ENCODE data around the gene MRPS18C.

The MRPS18C gene

GRCh38 chr4:83455281-83456183 lies at the start of gene MRPS18C, which contains the start of gene HELQ:
Gene MRPS18C (plus strand): TSS chr4:83456058. CDS start chr4:83456078, 20 bp downstream.
Gene HELQ (minus strand): TSS chr4:83455823. CDS start chr4:83455693, 130 bp downstream.
- no peaks in the 10 kb centered on the region for H3K27me3 Mint-ChIP-seq
- H3K4me1 Mint-ChIP-seq (ENCODE audit: low read depth) = peaks cover 52% of the 10 kb centered on the region
- H3K4me3 Mint-ChIP-seq = peak within 1 kb of the TSS; percentile 99
- no peaks in the 10 kb centered on the region for H3K9me3 Mint-ChIP-seq
- peaks cover 74% of the 10 kb centered on the region for H3K36me3 Mint-ChIP-seq (ENCODE audit: low read depth)
- peak within 1 kb of the TSS; percentile 100 for H3K27ac Mint-ChIP-seq

- no peaks in the 10 kb centered on the region for H3K4me1 Mint-ChIP-seq (ENCODE audit: low read depth)
- peak overlapping the region; percentile 17 for H3K27ac Mint-ChIP-seq
- H3K36me3 Mint-ChIP-seq (ENCODE audit: low read depth) = peaks cover 34% of the 10 kb centered on the region
- no peaks in the 10 kb centered on the region for H3K9me3 Mint-ChIP-seq
- no peak overlapping the region for H3K4me3 Mint-ChIP-seq
- H3K27me3 Mint-ChIP-seq = no peaks in the 10 kb centered on the region
These were observed 47.0 kb upstream of the MRPS18C start for GRCh38 chr4:83408908-83409307.

GRCh38 chr4:83413676-83414075 lies 42.2 kb upstream of the MRPS18C start:
- no peak overlapping the region for H3K4me3 Mint-ChIP-seq
- H3K36me3 Mint-ChIP-seq (ENCODE audit: low read depth) = peaks cover 48% of the 10 kb centered on the region
- no peaks in the 10 kb centered on the region for H3K4me1 Mint-ChIP-seq (ENCODE audit: low read depth)

GRCh38 chr4:83417566-83417965 lies 38.3 kb upstream of the MRPS18C start:
- no peaks in the 10 kb centered on the region for H3K27me3 Mint-ChIP-seq

More at GRCh38 chr4:83413676-83414075, 42.2 kb upstream of the MRPS18C start:
- Mint-ChIP-seq H3K9me3 (no peaks in the 10 kb centered on the region), H3K27ac (peak overlapping the region; percentile 21), H3K27me3 (no peaks in the 10 kb centered on the region)

GRCh38 chr4:83418211-83418610 lies 37.6 kb upstream of the MRPS18C start:
- no peaks in the 10 kb centered on the region for H3K4me1 Mint-ChIP-seq (ENCODE audit: low read depth)
- H3K4me3 Mint-ChIP-seq = no peak overlapping the region
- H3K36me3 Mint-ChIP-seq (ENCODE audit: low read depth) = peaks cover 38% of the 10 kb centered on the region
- H3K27ac Mint-ChIP-seq = no peak overlapping the region
- H3K27me3 Mint-ChIP-seq = no peaks in the 10 kb centered on the region
- H3K9me3 Mint-ChIP-seq = no peaks in the 10 kb centered on the region

More at GRCh38 chr4:83417566-83417965, 38.3 kb upstream of the MRPS18C start:
- Mint-ChIP-seq H3K36me3 (ENCODE audit: low read depth) (peaks cover 37% of the 10 kb centered on the region), H3K4me3 (no peak overlapping the region), H3K27ac (no peak overlapping the region), H3K4me1 (ENCODE audit: low read depth) (no peaks in the 10 kb centered on the region), H3K9me3 (no peaks in the 10 kb centered on the region)

GRCh38 chr4:83431200-83431599 lies 24.7 kb upstream of the MRPS18C start:
- Mint-ChIP-seq H3K27me3 (no peaks in the 10 kb centered on the region), H3K4me3 (no peak overlapping the region), H3K27ac (no peak overlapping the region), H3K9me3 (no peaks in the 10 kb centered on the region), H3K36me3 (ENCODE audit: low read depth) (peaks cover 31% of the 10 kb centered on the region), H3K4me1 (ENCODE audit: low read depth) (no peaks in the 10 kb centered on the region)

DNA sequence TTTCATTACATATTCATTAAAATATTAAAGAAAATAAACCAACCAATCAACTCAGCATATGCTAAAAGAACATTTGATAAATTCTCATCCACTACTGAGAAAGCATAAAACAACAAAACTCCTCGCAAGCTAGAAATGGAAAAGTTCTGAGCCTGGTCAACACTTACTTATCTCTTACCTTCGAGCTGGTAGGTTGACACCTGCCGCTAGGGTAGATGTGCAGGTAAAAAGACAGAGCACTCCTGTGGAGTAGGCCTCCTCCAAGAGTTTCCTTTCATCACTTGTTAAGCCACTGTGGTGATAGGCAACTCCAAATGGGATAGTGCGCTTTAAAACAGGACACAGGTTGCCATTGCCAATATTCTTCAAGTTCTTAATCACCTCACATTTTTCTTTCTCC lies 19.2 kb upstream of the MRPS18C start:
- Mint-ChIP-seq H3K4me1 (ENCODE audit: low read depth) (peaks cover 7% of the 10 kb centered on the region), H3K9me3 (no peaks in the 10 kb centered on the region), H3K27me3 (no peaks in the 10 kb centered on the region), H3K27ac (no peak overlapping the region), H3K4me3 (no peak overlapping the region), H3K36me3 (ENCODE audit: low read depth) (peaks cover 52% of the 10 kb centered on the region)

GRCh38 chr4:83438719-83439118 lies 17.1 kb upstream of the MRPS18C start:
- Mint-ChIP-seq H3K4me3 (no peak overlapping the region), H3K9me3 (no peaks in the 10 kb centered on the region), H3K36me3 (ENCODE audit: low read depth) (peaks cover 56% of the 10 kb centered on the region), H3K27ac (no peak overlapping the region), H3K4me1 (ENCODE audit: low read depth) (peaks cover 7% of the 10 kb centered on the region), H3K27me3 (no peaks in the 10 kb centered on the region)

DNA sequence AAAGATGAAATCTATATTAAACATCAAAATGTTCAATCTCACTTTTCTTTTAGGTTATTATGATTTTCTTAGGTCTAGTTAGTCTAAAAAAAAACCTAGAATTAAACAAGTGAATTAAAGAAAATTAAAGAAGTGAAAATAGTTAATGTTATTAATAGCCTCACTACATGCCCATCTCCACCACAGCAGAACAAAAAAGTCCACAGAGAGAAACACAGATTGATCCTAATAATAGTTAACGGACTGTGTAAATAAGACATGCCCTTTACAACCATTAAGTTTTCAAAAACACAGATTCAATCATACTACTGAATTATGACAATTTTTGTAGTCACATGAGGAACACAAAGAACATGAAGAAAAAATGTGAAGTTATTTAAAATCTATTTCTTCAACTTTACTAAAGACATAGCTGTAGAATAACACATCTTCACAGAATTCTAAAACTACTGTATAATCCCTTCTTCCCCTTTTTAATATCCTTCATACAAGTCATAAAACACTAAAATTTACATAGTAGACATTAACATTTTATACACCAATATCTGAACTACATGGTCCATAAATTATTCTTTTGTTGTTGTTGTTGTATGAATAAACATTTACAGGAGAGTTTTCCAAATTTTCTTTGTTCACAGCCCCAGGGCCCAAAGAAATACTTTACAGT lies 15.6 kb upstream of the MRPS18C start:
- Mint-ChIP-seq H3K4me3 (peak overlapping the region; percentile 17), H3K27me3 (no peaks in the 10 kb centered on the region), H3K9me3 (no peaks in the 10 kb centered on the region), H3K36me3 (ENCODE audit: low read depth) (peaks cover 56% of the 10 kb centered on the region), H3K27ac (no peak overlapping the region), H3K4me1 (ENCODE audit: low read depth) (peaks cover 7% of the 10 kb centered on the region)

DNA sequence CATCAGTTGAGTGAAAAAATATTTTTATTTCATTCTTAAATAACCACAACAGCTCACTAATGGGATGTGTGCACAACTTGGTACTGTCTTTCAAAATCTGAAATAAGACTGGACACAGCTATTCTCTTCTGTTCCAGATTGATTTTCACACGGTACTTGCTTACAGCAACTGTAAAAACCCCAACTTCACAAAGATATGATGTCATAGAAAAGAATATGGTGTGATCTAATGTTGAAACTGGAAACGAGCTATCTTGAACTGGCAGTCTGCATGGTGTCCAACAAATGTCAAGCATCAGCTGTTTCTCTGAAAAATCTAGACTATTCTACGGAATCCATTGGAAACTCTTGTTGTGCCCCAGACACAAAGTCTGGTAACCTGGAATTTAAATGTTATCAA lies 15.0 kb upstream of the MRPS18C start:
- Mint-ChIP-seq H3K36me3 (ENCODE audit: low read depth) (peaks cover 56% of the 10 kb centered on the region), H3K27ac (no peak overlapping the region), H3K4me1 (ENCODE audit: low read depth) (peaks cover 7% of the 10 kb centered on the region)

GRCh38 chr4:83449009-83449408 lies 6.8 kb upstream of the MRPS18C start:
- no peaks in the 10 kb centered on the region for H3K27me3 Mint-ChIP-seq
- peaks cover 14% of the 10 kb centered on the region for H3K4me1 Mint-ChIP-seq (ENCODE audit: low read depth)
- no peak overlapping the region for H3K4me3 Mint-ChIP-seq
- peaks cover 44% of the 10 kb centered on the region for H3K36me3 Mint-ChIP-seq (ENCODE audit: low read depth)
- H3K9me3 Mint-ChIP-seq = no peaks in the 10 kb centered on the region
- H3K27ac Mint-ChIP-seq = no peak overlapping the region

More for the DNA sequence above, 15.0 kb upstream of the MRPS18C start:
- H3K4me3 Mint-ChIP-seq = no peak overlapping the region
- no peaks in the 10 kb centered on the region for H3K9me3 Mint-ChIP-seq
- no peaks in the 10 kb centered on the region for H3K27me3 Mint-ChIP-seq

- H3K4me1 Mint-ChIP-seq (ENCODE audit: low read depth) = peaks cover 52% of the 10 kb centered on the region
- peaks cover 70% of the 10 kb centered on the region for H3K36me3 Mint-ChIP-seq (ENCODE audit: low read depth)
- peak overlapping the region; percentile 99 for H3K4me3 Mint-ChIP-seq
- H3K9me3 Mint-ChIP-seq = no peaks in the 10 kb centered on the region
- peak overlapping the region; percentile 100 for H3K27ac Mint-ChIP-seq
- no peaks in the 10 kb centered on the region for H3K27me3 Mint-ChIP-seq
These were observed 1.2 kb upstream of the MRPS18C start for GRCh38 chr4:83454686-83455085.

DNA sequence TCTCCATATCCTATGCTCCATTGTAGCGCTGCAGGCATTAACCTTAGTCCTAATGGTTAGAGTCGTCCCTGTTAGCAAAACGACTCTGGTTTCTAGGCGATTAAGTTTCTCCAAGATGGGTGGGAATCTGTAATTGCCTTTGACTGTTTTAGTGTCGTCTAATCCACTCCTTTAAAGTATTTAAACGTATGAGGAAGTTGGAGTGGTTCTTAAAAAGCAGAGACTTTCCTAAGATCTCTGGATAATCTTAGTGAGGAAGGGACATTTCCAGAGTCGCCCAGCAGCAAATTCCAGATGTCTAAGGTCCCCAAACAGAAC lies 285 bp downstream of the MRPS18C start:
- Mint-ChIP-seq H3K27me3 (no peaks in the 10 kb centered on the region), H3K9me3 (no peaks in the 10 kb centered on the region), H3K27ac (peak overlapping the region; percentile 100), H3K4me3 (peak overlapping the region; percentile 99), H3K4me1 (ENCODE audit: low read depth) (peaks cover 52% of the 10 kb centered on the region), H3K36me3 (ENCODE audit: low read depth) (peaks cover 75% of the 10 kb centered on the region)

GRCh38 chr4:83473423-83473822 lies 17.6 kb downstream of the MRPS18C start:
- Mint-ChIP-seq H3K27me3 (no peaks in the 10 kb centered on the region), H3K36me3 (ENCODE audit: low read depth) (peaks cover 27% of the 10 kb centered on the region), H3K27ac (no peak overlapping the region), H3K4me3 (no peak overlapping the region), H3K9me3 (no peaks in the 10 kb centered on the region), H3K4me1 (ENCODE audit: low read depth) (peaks cover 4% of the 10 kb centered on the region)

- H3K27ac Mint-ChIP-seq = no peak overlapping the region
- H3K36me3 Mint-ChIP-seq (ENCODE audit: low read depth) = peaks cover 26% of the 10 kb centered on the region
- H3K4me3 Mint-ChIP-seq = no peak overlapping the region
- peaks cover 4% of the 10 kb centered on the region for H3K4me1 Mint-ChIP-seq (ENCODE audit: low read depth)
- no peaks in the 10 kb centered on the region for H3K9me3 Mint-ChIP-seq
- H3K27me3 Mint-ChIP-seq = no peaks in the 10 kb centered on the region
These were observed 18.1 kb downstream of the MRPS18C start for GRCh38 chr4:83473966-83474365.

All from stimulated activated naive CD8-positive, alpha-beta T cell treated with anti-CD3 and anti-CD28 coated beads, Interleukin-15, Interleukin-2, amounts not matched to agents 100 ng/mL and 50 ng/mL, for 24 hours (primary cell).